A673 (cell line): Measurements from ENCODE around the gene NDE1.

ENCODE experiments used
- EZH2 ChIP-seq: fragments of 200-600 bp; sonication (generic); IDR thresholded peaks from 2 replicates; pipeline ENCODE4 v1.6.1; 2017; ENCODE audit warnings: borderline replicate concordance, low read depth, mild to moderate bottlenecking, mixed read lengths, antibody characterized with exemption, low read length; ENCODE audit not compliant: poor library complexity, severe bottlenecking
- TF ChIP-seq, protein P1 (sequence below): fragments of 300-800, 200-600 bp; sonication (generic); conservative IDR thresholded peaks from 2 replicates; pipeline ENCODE4 v1.5.1; 2017; ENCODE audit warnings: low read depth, mild to moderate bottlenecking, antibody characterized with exemption, low read length, moderate library complexity, mixed read lengths

DNA sequence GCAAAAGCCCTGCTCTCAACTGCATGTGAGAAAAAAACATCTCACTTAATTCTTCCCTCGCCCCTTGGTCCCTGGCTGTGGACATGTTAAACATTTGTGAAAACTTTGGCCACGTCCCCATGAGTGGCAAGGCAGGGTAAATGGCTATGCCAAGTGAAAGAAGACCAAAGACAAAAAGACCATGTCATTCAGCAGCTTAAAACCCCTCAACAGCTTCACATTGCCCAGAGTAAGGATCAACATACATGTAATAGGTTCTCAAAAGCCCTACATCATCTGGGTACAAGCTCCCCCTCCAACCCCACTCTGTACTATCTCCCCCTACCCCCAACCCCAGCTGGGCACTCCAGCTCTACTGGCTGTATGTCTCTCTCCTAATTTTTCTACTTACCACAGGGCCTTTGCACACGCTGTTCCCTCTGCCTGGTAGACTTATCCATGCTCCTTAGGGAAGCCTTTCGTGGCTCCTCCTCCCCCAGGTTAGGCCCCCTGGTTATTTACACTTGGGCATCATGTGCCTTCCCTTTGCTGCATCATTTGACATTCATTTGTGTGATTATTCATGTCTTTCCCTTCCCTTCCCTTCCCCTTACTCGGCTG is 75.7 kb downstream of the NDE1 start:
- TF ChIP-seq, protein P1, sequence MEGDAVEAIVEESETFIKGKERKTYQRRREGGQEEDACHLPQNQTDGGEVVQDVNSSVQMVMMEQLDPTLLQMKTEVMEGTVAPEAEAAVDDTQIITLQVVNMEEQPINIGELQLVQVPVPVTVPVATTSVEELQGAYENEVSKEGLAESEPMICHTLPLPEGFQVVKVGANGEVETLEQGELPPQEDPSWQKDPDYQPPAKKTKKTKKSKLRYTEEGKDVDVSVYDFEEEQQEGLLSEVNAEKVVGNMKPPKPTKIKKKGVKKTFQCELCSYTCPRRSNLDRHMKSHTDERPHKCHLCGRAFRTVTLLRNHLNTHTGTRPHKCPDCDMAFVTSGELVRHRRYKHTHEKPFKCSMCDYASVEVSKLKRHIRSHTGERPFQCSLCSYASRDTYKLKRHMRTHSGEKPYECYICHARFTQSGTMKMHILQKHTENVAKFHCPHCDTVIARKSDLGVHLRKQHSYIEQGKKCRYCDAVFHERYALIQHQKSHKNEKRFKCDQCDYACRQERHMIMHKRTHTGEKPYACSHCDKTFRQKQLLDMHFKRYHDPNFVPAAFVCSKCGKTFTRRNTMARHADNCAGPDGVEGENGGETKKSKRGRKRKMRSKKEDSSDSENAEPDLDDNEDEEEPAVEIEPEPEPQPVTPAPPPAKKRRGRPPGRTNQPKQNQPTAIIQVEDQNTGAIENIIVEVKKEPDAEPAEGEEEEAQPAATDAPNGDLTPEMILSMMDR: no peak
- TF ChIP-seq EZH2: no peak
